Right cardiac atrium (tissue), 5 donors: ENCODE data around the gene KIR2DL4. TPM values are rescaled to one million over a fixed set of nuclear protein-coding genes. Genes with fewer than 3 reads are reported as not detected.
"Not testable (repeated sequence)": the region's sequence is repeated elsewhere in the genome, so short reads cannot be mapped to it uniquely, and the experiment has no call there.

Experiments
- ATAC-seq, 2 donors: fragments of 200-7000 bp; cut with Tn5 transposase; one replicate each; pipeline versions ENCODE4 v1.8.0 to v1.9.1; 2020; ENCODE audit warnings: moderate library complexity in 2 of 2, mild to moderate bottlenecking in 1 of 2
- DNase-seq, 3 donors: peaks; one replicate each; pipeline ENCODE4 v3.0.0-alpha.2; 2020
- H3K27ac ChIP-seq: one replicate; pipeline ENCODE4 v1.5.1; 2013; ENCODE audit warnings: mild to moderate bottlenecking, low read length, control low read depth, moderate library complexity
- H3K27me3 ChIP-seq: one replicate; pipeline ENCODE4 v1.6.1; 2013; ENCODE audit not compliant: control insufficient read depth, insufficient read depth
- H3K4me1 ChIP-seq: one replicate; pipeline ENCODE4 v1.6.1; 2013; ENCODE audit warnings: low read length; ENCODE audit not compliant: control insufficient read depth, insufficient read depth
- H3K4me3 ChIP-seq: one replicate; pipeline ENCODE4 v1.5.1; 2013; ENCODE audit warnings: low read length, control low read depth
- H3K9me3 ChIP-seq: one replicate; pipeline ENCODE4 v1.6.1; 2013; ENCODE audit warnings: low read length; ENCODE audit not compliant: control insufficient read depth
- WGBS: extraction: QIAGEN DNeasy Blood & Tissue Kit; methylation state at CpG from one replicate; pipeline ENCODE4 v1.1.7; 2013; 5-methylcytosine and 5-hydroxymethylcytosine counted together
- intact Hi-C, 4 donors: fragments of 100-400 bp; cut with DNase I; formaldehyde crosslinking; loops; one replicate each; pipeline versions ENCODE4 v1.11.0 to v1.14.0; 2022 to 2023
- long read RNA-seq, 4 donors: library from polyadenylated mRNA; unstranded; transcript quantifications; one replicate each; pipeline ENCODE4 v2.0.0, GENCODE V29; 2020 to 2021
- polyA plus RNA-seq: library from polyadenylated mRNA; stranded (reverse); fragments of 200-250 nt; gene quantifications from one replicate; pipeline ENCODE4 v1.2.3, GENCODE V29; 2013
- total RNA-seq, 4 donors: library from RNA; stranded (reverse); fragmentation: NEBNext Ultra II Directional; extraction: Animal tissue kit (Norgen Biotek cat#: 25700); gene quantifications; one replicate each; pipeline ENCODE4 v1.2.1, GENCODE V29; 2021
- donor health status: healthy with polysubstance abuse.
- donor health status: DM: no; HTN: yes; CAD: no.
- donor health status: DM: no; HTN: no; CAD: no.
- donor health status: DM: no; HTN: yes; CAD: no; lungs with severe emphysema.
- donor health status: DM: yes; HTN: yes; CAD: no.

Gene KIR2DL4
- total RNA-seq, result not detected
- polyA plus RNA-seq, result 0.07 TPM
- long read RNA-seq, donor 1, result 0 reads
- long read RNA-seq, donor 2, result 0 reads
- long read RNA-seq, donor 3, result 0 reads
- long read RNA-seq, donor 4, result 0 reads

DNA sequence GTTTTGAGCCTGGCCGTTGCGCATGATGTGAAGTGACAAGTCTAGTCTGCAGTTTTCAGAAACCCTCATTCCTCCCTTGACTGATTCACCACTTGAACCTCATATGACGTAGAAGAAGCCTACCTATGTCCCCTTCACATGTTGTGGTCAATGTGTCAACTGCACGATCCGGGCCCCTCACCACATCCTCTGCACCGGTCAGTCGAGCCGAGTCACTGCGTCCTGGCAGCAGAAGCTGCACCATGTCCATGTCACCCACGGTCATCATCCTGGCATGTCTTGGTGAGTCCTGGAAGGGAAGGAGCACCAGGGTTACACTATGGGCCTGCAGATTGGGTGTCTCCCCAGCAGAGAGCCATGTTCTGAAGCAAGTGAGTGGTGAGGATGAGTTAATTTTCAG, at the start of gene KIR2DL4:
TSS of gene KIR2DL4 (plus strand) at position 201 of the 400 bp plus-strand sequence. CDS start at position 243, 42 bp downstream.
- intact Hi-C loops, result no loop called here
- 84% methylated on average over 10 of the region's 10 CpGs for WGBS
- ATAC-seq (no peak), DNase-seq (no peak)
- Histone ChIP-seq H3K4me3 (no peak within 1 kb of the TSS), H3K27me3 (no peaks in the 10 kb centered on the region), H3K9me3 (no peaks in the 10 kb centered on the region), H3K27ac (no peak within 1 kb of the TSS), H3K4me1 (no peaks in the 10 kb centered on the region)

DNA sequence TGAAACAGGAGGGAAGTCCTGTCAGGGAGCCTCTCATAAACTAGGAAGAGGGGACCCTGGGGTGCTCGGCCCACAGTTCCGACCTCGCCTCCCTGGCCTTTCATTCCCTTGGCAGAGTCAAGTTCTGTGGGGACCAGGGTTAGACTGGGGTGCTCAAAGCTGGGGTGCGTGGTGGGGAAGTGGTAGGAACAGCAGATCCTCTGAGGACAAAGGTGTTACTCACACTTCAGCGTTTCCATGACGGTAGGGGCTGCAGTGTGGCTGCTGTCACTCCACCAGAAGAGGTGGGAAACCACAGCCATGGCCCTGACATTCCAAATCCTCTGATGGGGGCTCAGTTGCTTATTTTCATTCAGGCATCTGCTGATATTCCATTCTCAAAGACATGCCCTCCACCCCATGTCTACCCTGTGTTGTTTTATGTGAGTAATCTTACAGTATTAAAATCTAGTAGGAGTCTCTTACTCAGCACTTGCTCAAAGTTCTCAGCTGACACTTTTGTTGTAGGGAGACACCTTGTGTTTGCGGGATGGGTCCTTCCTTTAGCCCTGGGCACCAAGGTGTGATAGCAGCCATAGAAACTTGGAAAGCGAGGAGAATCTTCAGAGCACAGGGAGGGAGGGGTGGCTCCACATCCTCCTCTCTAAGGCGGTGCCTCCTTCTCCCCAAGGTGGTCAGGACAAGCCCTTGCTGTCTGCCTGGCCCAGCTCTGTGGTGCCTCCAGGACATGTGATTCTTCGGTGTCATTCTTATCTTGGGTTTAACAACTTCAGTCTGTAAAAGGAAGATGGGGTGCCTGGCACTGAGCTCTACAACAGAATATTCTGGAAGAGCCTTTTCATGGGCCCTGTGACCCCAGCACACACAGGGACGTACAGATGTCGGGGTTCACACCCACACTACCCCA, 47.0 kb upstream of the KIR2DL4 start:
- H3K27ac ChIP-seq, H3K4me3 ChIP-seq, H3K9me3 ChIP-seq, DNase-seq, H3K27me3 ChIP-seq, intact Hi-C loops, ATAC-seq, H3K4me1 ChIP-seq: not testable (repeated sequence)
- 67% methylated on average over 11 of the region's 12 CpGs for WGBS

DNA sequence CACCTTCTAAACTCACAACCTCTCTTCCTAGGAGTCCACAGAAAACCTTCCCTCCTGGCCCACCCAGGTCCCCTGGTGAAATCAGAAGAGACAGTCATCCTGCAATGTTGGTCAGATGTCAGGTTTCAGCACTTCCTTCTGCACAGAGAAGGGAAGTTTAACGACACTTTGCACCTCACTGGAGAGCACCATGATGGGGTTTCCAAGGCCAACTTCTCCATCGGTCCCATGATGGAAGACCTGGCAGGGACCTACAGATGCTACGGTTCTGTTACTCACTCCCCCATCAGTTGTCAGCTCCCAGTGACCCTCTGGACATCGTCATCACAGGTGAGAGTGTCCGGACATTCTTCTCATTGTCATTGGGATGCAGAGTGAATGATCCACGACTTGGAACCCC, 44.8 kb upstream of the KIR2DL4 start:
- H3K4me1 ChIP-seq, H3K27ac ChIP-seq, H3K4me3 ChIP-seq, intact Hi-C loops, ATAC-seq, H3K9me3 ChIP-seq, H3K27me3 ChIP-seq, DNase-seq: not testable (repeated sequence)
- 66% methylated on average over 6 of the region's 6 CpGs for WGBS

DNA sequence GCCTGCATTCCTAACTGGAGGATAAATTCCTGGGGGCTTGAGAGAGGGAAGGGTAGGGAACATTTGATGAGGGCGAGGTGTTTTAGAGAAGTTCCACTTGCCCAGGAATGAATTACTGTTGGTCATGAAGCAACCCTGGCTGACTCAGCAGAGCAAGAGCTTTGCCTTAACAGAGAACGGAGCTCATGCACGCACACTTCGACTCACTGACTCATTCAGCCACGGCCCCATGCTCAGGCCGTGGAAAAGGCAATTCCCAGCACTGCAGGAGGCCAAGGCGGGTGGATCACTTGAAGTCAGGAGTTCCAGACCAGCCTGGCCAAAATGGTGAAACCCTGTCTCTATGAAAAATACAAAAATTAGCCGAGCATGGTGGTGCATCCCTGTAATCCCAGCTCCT, 39.2 kb upstream of the KIR2DL4 start:
- H3K4me3 ChIP-seq, intact Hi-C loops, H3K27me3 ChIP-seq, ATAC-seq, H3K9me3 ChIP-seq, H3K4me1 ChIP-seq, H3K27ac ChIP-seq, DNase-seq: not testable (repeated sequence)
- 65% methylated on average over 8 of the region's 8 CpGs for WGBS

DNA sequence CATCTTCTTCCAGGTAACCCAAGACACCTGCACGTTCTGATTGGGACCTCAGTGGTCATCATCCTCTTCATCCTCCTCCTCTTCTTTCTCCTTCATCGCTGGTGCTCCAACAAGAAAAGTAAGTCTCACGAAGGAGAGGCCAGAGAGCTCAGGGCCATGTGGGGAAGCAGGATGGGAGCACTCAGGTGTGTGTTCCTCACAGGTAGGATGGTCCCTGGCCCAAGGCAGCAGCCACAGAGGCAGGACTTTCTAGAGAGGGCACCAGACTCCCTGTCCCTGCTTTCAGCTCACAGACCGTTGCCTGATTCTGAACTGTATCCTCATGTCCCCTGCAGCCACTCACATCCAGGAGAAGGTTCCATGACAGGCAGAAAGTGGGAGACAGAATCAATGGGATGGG, 36.9 kb upstream of the KIR2DL4 start:
- H3K27ac ChIP-seq, H3K4me3 ChIP-seq, H3K27me3 ChIP-seq, intact Hi-C loops, H3K9me3 ChIP-seq, H3K4me1 ChIP-seq, ATAC-seq, DNase-seq: not testable (repeated sequence)
- 74% methylated on average over 4 of the region's 4 CpGs for WGBS

DNA sequence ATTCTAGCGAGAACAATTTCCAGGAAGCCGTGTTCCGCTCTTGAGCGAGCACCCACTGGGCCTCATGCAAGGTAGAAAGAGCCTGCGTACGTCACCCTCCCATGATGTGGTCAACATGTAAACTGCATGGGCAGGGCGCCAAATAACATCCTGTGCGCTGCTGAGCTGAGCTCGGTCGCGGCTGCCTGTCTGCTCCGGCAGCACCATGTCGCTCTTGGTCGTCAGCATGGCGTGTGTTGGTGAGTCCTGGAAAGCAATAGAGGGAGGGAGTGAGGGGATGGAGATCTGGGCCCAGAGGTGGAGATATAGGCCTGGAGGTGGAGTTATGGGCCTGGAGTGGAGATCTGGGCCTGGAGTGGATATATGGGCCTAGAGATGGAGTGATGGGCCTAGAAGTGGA, 33.8 kb upstream of the KIR2DL4 start, which contains the start of gene KIR2DL1:
TSS of gene KIR2DL1 (plus strand) at position 148 of the 400 bp plus-strand sequence. CDS start at position 206, 58 bp downstream.
- H3K27ac ChIP-seq, H3K4me1 ChIP-seq, H3K9me3 ChIP-seq, H3K4me3 ChIP-seq, DNase-seq, ATAC-seq, H3K27me3 ChIP-seq, intact Hi-C loops: not testable (repeated sequence)
- 92% methylated on average over 15 of the region's 15 CpGs for WGBS

DNA sequence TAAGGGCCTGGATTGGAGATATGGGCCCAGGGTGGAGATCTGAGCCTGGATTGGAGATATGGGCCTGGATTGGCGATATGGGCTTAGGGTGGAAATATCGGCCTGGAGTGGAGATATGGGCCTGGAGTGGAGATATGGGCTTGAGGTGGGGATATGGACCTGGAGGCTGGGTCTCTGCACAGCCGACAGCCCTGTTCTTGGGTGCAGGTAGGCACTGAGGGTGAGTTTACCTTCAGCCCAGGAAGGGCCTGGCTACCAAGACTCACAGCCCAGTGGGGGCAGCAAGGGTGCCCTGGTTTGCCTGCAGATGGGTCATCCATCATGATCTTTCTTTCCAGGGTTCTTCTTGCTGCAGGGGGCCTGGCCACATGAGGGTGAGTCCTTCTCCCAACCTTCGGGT, 32.9 kb upstream of the KIR2DL4 start:
- H3K27ac ChIP-seq, intact Hi-C loops, H3K27me3 ChIP-seq, H3K4me3 ChIP-seq, DNase-seq, H3K9me3 ChIP-seq, ATAC-seq, H3K4me1 ChIP-seq: not testable (repeated sequence)
- 79% methylated on average over 4 of the region's 4 CpGs for whole genome bisulfite sequencing

DNA sequence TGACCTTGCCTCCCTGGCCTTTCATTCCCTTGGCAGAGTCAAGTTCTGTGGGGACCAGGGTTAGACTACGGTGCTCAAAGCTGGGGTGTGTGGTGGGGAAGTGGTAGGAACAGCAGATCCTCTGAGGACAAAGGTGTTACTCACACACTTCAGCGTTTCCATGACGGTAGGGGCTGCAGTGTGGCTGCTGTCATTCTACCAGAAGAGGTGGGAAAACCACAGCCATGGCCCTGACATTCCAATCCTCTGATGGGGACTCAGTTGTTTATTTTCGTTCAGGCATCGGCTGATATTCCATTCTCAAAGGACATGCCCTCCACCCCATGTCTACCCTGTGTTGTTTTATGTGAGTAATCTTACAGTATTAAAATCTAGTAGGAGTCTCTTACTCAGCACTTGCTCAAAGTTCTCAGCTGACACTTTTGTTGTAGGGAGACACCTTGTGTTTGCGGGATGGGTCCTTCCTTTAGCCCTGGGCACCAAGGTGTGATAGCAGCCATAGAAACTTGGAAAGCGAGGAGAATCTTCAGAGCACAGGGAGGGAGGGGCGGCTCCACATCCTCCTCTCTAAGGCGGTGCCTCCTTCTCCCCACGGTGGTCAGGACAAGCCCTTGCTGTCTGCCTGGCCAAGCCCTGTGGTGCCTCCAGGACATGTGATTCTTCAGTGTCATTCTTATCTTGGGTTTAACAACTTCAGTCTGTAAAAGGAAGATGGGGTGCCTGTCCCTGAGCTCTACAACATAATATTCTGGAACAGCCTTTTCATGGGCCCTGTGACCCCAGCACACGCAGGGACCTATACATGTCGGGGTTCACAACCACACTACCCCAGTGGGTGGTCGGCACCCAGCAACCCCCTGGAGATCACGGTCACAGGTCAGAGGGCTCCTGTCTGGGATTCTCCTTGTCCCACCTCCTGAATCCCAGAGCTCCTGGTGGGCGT, 32.1 kb upstream of the KIR2DL4 start:
- H3K9me3 ChIP-seq, H3K4me1 ChIP-seq, ATAC-seq, DNase-seq, H3K27me3 ChIP-seq, H3K4me3 ChIP-seq, H3K27ac ChIP-seq, intact Hi-C loops: not testable (repeated sequence)
- 71% methylated on average over 13 of the region's 15 CpGs for WGBS

DNA sequence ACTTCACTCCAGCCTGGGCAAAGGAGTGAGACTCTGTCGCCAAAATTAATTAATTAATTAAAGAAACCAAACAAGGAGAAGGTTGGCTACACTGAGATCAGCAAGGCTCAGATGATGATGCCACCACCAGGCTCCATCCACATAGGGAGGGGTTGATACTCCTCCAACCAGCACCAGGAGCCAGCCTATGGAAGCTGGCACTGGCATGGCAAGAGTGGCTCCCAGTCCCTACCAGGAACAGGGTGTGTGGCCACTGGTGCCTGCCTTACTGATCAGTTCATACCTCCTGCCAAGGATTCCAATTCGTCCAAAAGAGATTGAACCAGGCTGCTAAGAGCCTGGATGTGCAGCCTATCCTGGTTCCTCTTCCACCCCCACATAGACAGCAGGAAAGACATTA, 30.7 kb upstream of the KIR2DL4 start:
- DNase-seq, H3K4me3 ChIP-seq, H3K4me1 ChIP-seq, H3K27me3 ChIP-seq, H3K9me3 ChIP-seq, ATAC-seq, H3K27ac ChIP-seq, intact Hi-C loops: not testable (repeated sequence)
- WGBS, result 41% methylated on average over 2 of the region's 2 CpGs

DNA sequence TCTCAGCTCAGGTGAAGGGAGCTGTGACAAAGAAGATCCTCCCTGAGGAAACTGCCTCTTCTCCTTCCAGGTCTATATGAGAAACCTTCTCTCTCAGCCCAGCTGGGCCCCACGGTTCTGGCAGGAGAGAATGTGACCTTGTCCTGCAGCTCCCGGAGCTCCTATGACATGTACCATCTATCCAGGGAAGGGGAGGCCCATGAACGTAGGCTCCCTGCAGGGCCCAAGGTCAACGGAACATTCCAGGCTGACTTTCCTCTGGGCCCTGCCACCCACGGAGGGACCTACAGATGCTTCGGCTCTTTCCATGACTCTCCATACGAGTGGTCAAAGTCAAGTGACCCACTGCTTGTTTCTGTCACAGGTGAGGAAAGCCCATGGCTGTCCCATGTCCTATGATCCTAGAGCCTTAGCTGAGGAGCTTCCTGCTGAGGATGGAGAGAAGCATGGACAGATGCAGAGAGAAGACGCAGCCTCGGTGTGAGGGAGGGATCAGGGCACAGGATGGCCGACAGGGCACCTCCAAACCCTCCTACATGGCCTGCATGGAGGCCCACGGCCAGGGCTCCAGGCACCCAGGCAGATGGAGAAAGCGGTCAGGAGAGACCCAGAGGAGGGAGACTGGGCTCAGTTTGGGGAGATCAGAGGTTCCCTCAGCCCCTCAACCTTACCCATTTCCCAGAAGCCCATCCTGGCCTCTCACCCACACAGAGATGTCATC, 28.2 kb upstream of the KIR2DL4 start:
- H3K4me3 ChIP-seq, ATAC-seq, H3K9me3 ChIP-seq, H3K4me1 ChIP-seq, H3K27ac ChIP-seq, DNase-seq, intact Hi-C loops, H3K27me3 ChIP-seq: not testable (repeated sequence)
- 69% methylated on average over 12 of the region's 12 CpGs for WGBS
